Measurements from ENCODE around the gene ANGPTL1.
"Not testable (repeated sequence)": the region's sequence is repeated elsewhere in the genome, so short reads cannot be mapped to it uniquely, and the experiment has no call there.

The ANGPTL1 gene

GRCh38 chr1:178862864-178863263 is 8.0 kb downstream of the ANGPTL1 start:
- no peaks in the 10 kb centered on the region for H3K4me1 ChIP-seq
- H3K4me3 ChIP-seq (ENCODE audit: low read depth, low read length), result no peak overlapping the region
- 0 out of 2 replicates have a peak, but pooled peaks cover 5% of the 10 kb centered on the region for H3K27me3 ChIP-seq
- no peaks in the 10 kb centered on the region for H3K9me3 ChIP-seq
- H3K36me3 ChIP-seq, result no peaks in the 10 kb centered on the region
- DNase-seq, result no peak
- TF ChIP-seq CTCF (IDR thresholded peaks at IDR 0.05; ENCODE audit: low read depth, low read length), result no peak

GRCh38 chr1:178862416-178862815 is 8.5 kb downstream of the ANGPTL1 start:
- no peak for DNase-seq
- no peak for TF ChIP-seq CTCF (IDR thresholded peaks at IDR 0.05; ENCODE audit: low read depth, low read length)

GRCh38 chr1:178857126-178857525 is 13.8 kb downstream of the ANGPTL1 start:
- H3K4me1 ChIP-seq, result no peaks in the 10 kb centered on the region
- no peaks in the 10 kb centered on the region for H3K36me3 ChIP-seq
- no peak for TF ChIP-seq CTCF (IDR thresholded peaks at IDR 0.05; ENCODE audit: low read depth, low read length)
- no peak for DNase-seq
- no peaks in the 10 kb centered on the region for H3K9me3 ChIP-seq
- no peaks in the 10 kb centered on the region for H3K27me3 ChIP-seq
- H3K4me3 ChIP-seq (ENCODE audit: low read depth, low read length), result no peak overlapping the region

More at GRCh38 chr1:178862416-178862815, 8.5 kb downstream of the ANGPTL1 start:
- Histone ChIP-seq H3K4me1 (no peaks in the 10 kb centered on the region), H3K27me3 (0 out of 2 replicates have a peak, but pooled peaks cover 5% of the 10 kb centered on the region), H3K4me3 (ENCODE audit: low read depth, low read length) (no peak overlapping the region), H3K36me3 (no peaks in the 10 kb centered on the region), H3K9me3 (no peaks in the 10 kb centered on the region)

GRCh38 chr1:178849918-178850317 is 21.0 kb downstream of the ANGPTL1 start:
- Histone ChIP-seq H3K4me1 (no peaks in the 10 kb centered on the region), H3K4me3 (ENCODE audit: low read depth, low read length) (no peak overlapping the region), H3K27me3 (no peaks in the 10 kb centered on the region), H3K36me3 (no peaks in the 10 kb centered on the region), H3K9me3 (no peaks in the 10 kb centered on the region)
- DNase-seq, result no peak
- no peak for TF ChIP-seq CTCF (IDR thresholded peaks at IDR 0.05; ENCODE audit: low read depth, low read length)

GRCh38 chr1:178847919-178848318 is 23.0 kb downstream of the ANGPTL1 start:
- H3K36me3 ChIP-seq, H3K27me3 ChIP-seq: not testable (repeated sequence)

GRCh38 chr1:178847396-178847849 is 23.5 kb downstream of the ANGPTL1 start:
- no peak for TF ChIP-seq CTCF (IDR thresholded peaks at IDR 0.05; ENCODE audit: low read depth, low read length)
- Histone ChIP-seq H3K4me1 (no peaks in the 10 kb centered on the region), H3K27me3 (no peaks in the 10 kb centered on the region), H3K36me3 (no peaks in the 10 kb centered on the region), H3K9me3 (no peaks in the 10 kb centered on the region), H3K4me3 (ENCODE audit: low read depth, low read length) (no peak overlapping the region)
- DNase-seq, result no peak

More at GRCh38 chr1:178847919-178848318, 23.0 kb downstream of the ANGPTL1 start:
- not testable (repeated sequence) for H3K4me1 ChIP-seq; H3K9me3 ChIP-seq; H3K4me3 ChIP-seq (ENCODE audit: low read depth, low read length); DNase-seq

GRCh38 chr1:178846306-178846705 is 24.6 kb downstream of the ANGPTL1 start:
- Histone ChIP-seq H3K9me3 (no peaks in the 10 kb centered on the region), H3K36me3 (no peaks in the 10 kb centered on the region), H3K27me3 (no peaks in the 10 kb centered on the region), H3K4me1 (no peaks in the 10 kb centered on the region), H3K4me3 (ENCODE audit: low read depth, low read length) (no peak overlapping the region)
- TF ChIP-seq CTCF (IDR thresholded peaks at IDR 0.05; ENCODE audit: low read depth, low read length), result no peak
- DNase-seq, result no peak
